GM19238 (cell line): ENCODE data around the gene TRIO.

Source experiments
- DNase-seq: peaks from one replicate; pipeline ENCODE4 v3.0.0; 2011; ENCODE audit warnings: low spot score; ENCODE audit not compliant: insufficient read length

TRIO gene

GRCh38 chr5:14351845-14352712 lies 208.9 kb downstream of the TRIO start:
- peak; percentile 61 for DNase-seq

GRCh38 chr5:14353726-14354474 lies 210.8 kb downstream of the TRIO start:
- no peak for DNase-seq

- no peak for DNase-seq
Observed at GRCh38 chr5:14355391-14355790, 212.2 kb downstream of the TRIO start.

GRCh38 chr5:14356305-14356704 lies 213.2 kb downstream of the TRIO start:
- no peak for DNase-seq

- no peak for DNase-seq
Observed at GRCh38 chr5:14357441-14357840, 214.3 kb downstream of the TRIO start.

- DNase-seq = no peak
Observed at GRCh38 chr5:14357851-14358250, 214.7 kb downstream of the TRIO start.

- DNase-seq = no peak
Observed at GRCh38 chr5:14358536-14358935, 215.4 kb downstream of the TRIO start.

- DNase-seq = no peak
Observed at GRCh38 chr5:14359069-14360043, 216.2 kb downstream of the TRIO start.

GRCh38 chr5:14362491-14362890 lies 219.3 kb downstream of the TRIO start:
- no peak for DNase-seq

- no peak for DNase-seq
Observed at GRCh38 chr5:14364096-14364495, 221.0 kb downstream of the TRIO start.

- DNase-seq = no peak
Observed at GRCh38 chr5:14364576-14365472, 221.7 kb downstream of the TRIO start.

GRCh38 chr5:14365831-14366430 lies 222.8 kb downstream of the TRIO start:
- DNase-seq = no peak

- no peak for DNase-seq
Observed at GRCh38 chr5:14366763-14367162, 223.6 kb downstream of the TRIO start.

- DNase-seq = no peak
Observed at GRCh38 chr5:14367364-14367763, 224.2 kb downstream of the TRIO start.

- DNase-seq = no peak
Observed at GRCh38 chr5:14369780-14370179, 226.6 kb downstream of the TRIO start.

GRCh38 chr5:14370386-14370785 lies 227.2 kb downstream of the TRIO start:
- no peak for DNase-seq

- DNase-seq = no peak
Observed at GRCh38 chr5:14373685-14374084, 230.5 kb downstream of the TRIO start.

GRCh38 chr5:14374100-14374499 lies 231.0 kb downstream of the TRIO start:
- DNase-seq = no peak

- DNase-seq = no peak
Observed at GRCh38 chr5:14376789-14377188, 233.6 kb downstream of the TRIO start.
